SKM-1 treated with dmso at 0.1 percent for 144 hours (cell line): ENCODE results near the gene RIN1.
"Not testable (repeated sequence)": the region's sequence is repeated elsewhere in the genome, so short reads cannot be mapped to it uniquely, and the experiment has no call there.

Source experiments
- DNase-seq: peaks from one replicate; lab custom pipeline; 2025; ENCODE audit not compliant: unreplicated experiment; lab: John Stamatoyannopoulos, UW

RIN1 gene

GRCh38 chr11:66320289-66320688, 15.9 kb downstream of the RIN1 start:
- DNase-seq, result not testable (repeated sequence)

- DNase-seq, result no peak
Observed at GRCh38 chr11:66318600-66318970, 17.6 kb downstream of the RIN1 start.

- peak; percentile 97 for DNase-seq
Observed at GRCh38 chr11:66317723-66318599, 18.3 kb downstream of the RIN1 start.

- DNase-seq, result no peak
Observed at GRCh38 chr11:66317322-66317722, 18.9 kb downstream of the RIN1 start.

GRCh38 chr11:66316849-66317251, 19.4 kb downstream of the RIN1 start, which contains the start of gene CD248:
TSS of gene CD248 (minus strand) at chr11:66317044. CDS start at chr11:66317027, 17 bp downstream.
- DNase-seq, result no peak

- DNase-seq, result no peak
Observed at GRCh38 chr11:66315921-66316811, 20.1 kb downstream of the RIN1 start.

GRCh38 chr11:66315498-66315885, 20.7 kb downstream of the RIN1 start:
- no peak for DNase-seq

- DNase-seq, result no peak
Observed at GRCh38 chr11:66314561-66315497, 21.4 kb downstream of the RIN1 start.

- DNase-seq, result no peak
Observed at GRCh38 chr11:66314186-66314501, 22.1 kb downstream of the RIN1 start.

- DNase-seq, result no peak
Observed at GRCh38 chr11:66313321-66314185, 22.7 kb downstream of the RIN1 start.

GRCh38 chr11:66312549-66313320, 23.5 kb downstream of the RIN1 start:
- peak; percentile 95 for DNase-seq

- peak; percentile 84 for DNase-seq
Observed at GRCh38 chr11:66311965-66312548, 24.2 kb downstream of the RIN1 start.

GRCh38 chr11:66311470-66311964, 24.7 kb downstream of the RIN1 start:
- no peak for DNase-seq

- not testable (repeated sequence) for DNase-seq
Observed at GRCh38 chr11:66310803-66311440, 25.3 kb downstream of the RIN1 start.

- no peak for DNase-seq
Observed at GRCh38 chr11:66310324-66310723, 25.9 kb downstream of the RIN1 start.

- DNase-seq, result no peak
Observed at GRCh38 chr11:66309475-66309874, 26.8 kb downstream of the RIN1 start.

GRCh38 chr11:66302656-66303055, 33.6 kb downstream of the RIN1 start:
- no peak for DNase-seq

- no peak for DNase-seq
Observed at GRCh38 chr11:66299186-66299585, 37.0 kb downstream of the RIN1 start.
